WTC11 (cell line): Measurements from ENCODE around the gene ITPKB. TPM values are rescaled to one million over a fixed set of nuclear protein-coding genes. Genes with fewer than 3 reads are reported as not detected.

Source experiments
- ATAC-seq: fragments of 200-7000 bp; cut with Tn5 transposase; 2 replicates; pipeline ENCODE4 v1.10.0; 2021; ENCODE audit warnings: mild to moderate bottlenecking, moderate library complexity
- CTCF ChIA-PET: fragments of 300-600 bp; sonication (Branson Sonifier 250); formaldehyde crosslinking; loops from one replicate; lab custom pipeline; 2021; ENCODE audit warnings: antibody characterized with exemption; lab: Charles Lee
- POLR2A ChIA-PET: fragments of 350-600 bp; sonication (Branson Sonifier 250); formaldehyde crosslinking; loops from one replicate; lab custom pipeline; 2021; ENCODE audit warnings: antibody characterized with exemption; lab: Charles Lee
- DNase-seq: peaks from one replicate; pipeline ENCODE4 v3.0.0; 2021; ENCODE audit warnings: low spot score
- H3K27ac Mint-ChIP-seq: 2 replicates; pipeline ENCODE4 v1.8.0; 2021; ENCODE audit warnings: mixed read lengths
- H3K27me3 Mint-ChIP-seq: 2 replicates; pipeline ENCODE4 v1.8.0; 2021; ENCODE audit warnings: low read depth, mild to moderate bottlenecking, moderate library complexity, mixed read lengths
- H3K36me3 Mint-ChIP-seq: 2 replicates; pipeline ENCODE4 v1.8.0; 2021; ENCODE audit warnings: mixed read lengths
- H3K4me1 Mint-ChIP-seq: 2 replicates; pipeline ENCODE4 v1.8.0; 2022; ENCODE audit warnings: mixed read lengths
- H3K4me3 Mint-ChIP-seq: 2 replicates; pipeline ENCODE4 v1.8.0; 2021; ENCODE audit warnings: mild to moderate bottlenecking, moderate library complexity, mixed read lengths
- H3K9me3 Mint-ChIP-seq: 2 replicates; pipeline ENCODE4 v1.8.0; 2021; ENCODE audit warnings: mixed read lengths
- EMX1 ChIP-seq: fragments of 250-450 bp; sonication (Bioruptor Pico); IDR thresholded peaks from 2 replicates; pipeline ENCODE4 v1.8.0; 2021; ENCODE audit warnings: mild to moderate bottlenecking
- IRF2 ChIP-seq: sonication (generic); formaldehyde crosslinking; IDR thresholded peaks from 2 replicates; pipeline ENCODE4 v1.8.0; 2022; ENCODE audit warnings: low read depth, missing genetic modification reagents, borderline replicate concordance
- MXD4 ChIP-seq: fragments of 250-450 bp; sonication (Bioruptor Pico); IDR thresholded peaks from 2 replicates; pipeline ENCODE4 v1.8.0; 2021; ENCODE audit warnings: mild to moderate bottlenecking, moderate library complexity, borderline replicate concordance
- ZNF121 ChIP-seq: sonication (generic); formaldehyde crosslinking; IDR thresholded peaks from 2 replicates; pipeline ENCODE4 v1.8.0; 2023; ENCODE audit warnings: missing genetic modification reagents
- ZNF219 ChIP-seq: sonication (generic); formaldehyde crosslinking; IDR thresholded peaks from 2 replicates; pipeline ENCODE4 v1.8.0; 2023; ENCODE audit warnings: missing genetic modification reagents, mild to moderate bottlenecking, borderline replicate concordance
- ZNF232 ChIP-seq: sonication (generic); formaldehyde crosslinking; IDR thresholded peaks from 2 replicates; pipeline ENCODE4 v1.8.0; 2022; ENCODE audit warnings: mild to moderate bottlenecking, missing genetic modification reagents
- ZNF423 ChIP-seq: fragments of 250-450 bp; sonication (Bioruptor Pico); IDR thresholded peaks from 2 replicates; pipeline ENCODE4 v2.1.2; 2022; ENCODE audit warnings: mild to moderate bottlenecking, moderate library complexity
- total RNA-seq: library from RNA; stranded (reverse); gene quantifications from 3 replicates; pipeline ENCODE4 v1.2.3, GENCODE V29; 2021
- TF ChIP-seq, protein P1 (sequence below): fragments of 250-450 bp; sonication (Bioruptor Pico); IDR thresholded peaks from 2 replicates; pipeline ENCODE4 v1.9.0; 2021; ENCODE audit warnings: mild to moderate bottlenecking, borderline replicate concordance
- TF ChIP-seq, protein P2 (sequence below): sonication (generic); formaldehyde crosslinking; IDR thresholded peaks from 2 replicates; pipeline ENCODE4 v1.8.1; 2022; ENCODE audit warnings: low read depth, mild to moderate bottlenecking, moderate library complexity, missing genetic modification reagents, borderline replicate concordance
- TF ChIP-seq, protein P3 (sequence below): sonication (generic); formaldehyde crosslinking; IDR thresholded peaks from 2 replicates; pipeline ENCODE4 v1.8.0; 2022; ENCODE audit warnings: mild to moderate bottlenecking, missing genetic modification reagents
- TF ChIP-seq, protein P4 (sequence below): sonication (generic); formaldehyde crosslinking; IDR thresholded peaks from 2 replicates; pipeline ENCODE4 v1.8.0; 2023; ENCODE audit warnings: mild to moderate bottlenecking, missing genetic modification reagents

ITPKB gene
- total RNA-seq, 1 experiment from 2014 or later: 15.6 TPM

DNA sequence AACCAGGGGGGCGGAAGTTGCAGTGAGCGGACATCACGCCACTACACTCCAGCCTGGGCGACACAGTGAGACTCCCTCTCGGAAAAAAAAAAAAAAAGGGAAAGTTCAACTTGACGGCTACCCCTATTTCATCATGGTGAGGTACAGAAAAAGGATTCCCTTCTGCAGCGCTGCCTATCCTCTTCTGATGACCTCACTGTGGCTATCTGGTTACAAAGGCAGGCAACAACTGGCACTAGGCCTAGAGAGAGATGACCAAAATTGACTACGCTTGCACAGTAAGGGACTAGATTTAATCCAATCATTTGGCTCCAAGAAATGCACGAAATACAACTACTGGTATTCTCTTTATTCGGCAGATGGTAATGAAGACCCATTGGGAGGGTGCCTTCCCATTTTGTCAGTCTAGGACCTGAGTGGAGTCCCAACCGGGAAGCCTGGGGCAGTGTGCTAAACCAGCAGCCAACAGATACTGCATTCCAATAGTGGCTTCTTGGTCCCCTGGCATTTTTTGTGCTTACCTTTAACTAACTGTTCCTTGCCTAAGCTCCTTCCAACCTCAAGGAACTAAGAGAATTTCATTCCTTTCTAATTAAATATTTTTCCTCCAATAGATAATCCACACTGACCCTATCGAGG is 36.6 kb downstream of the ITPKB start:
- H3K4me3 Mint-ChIP-seq: peak overlapping the region; percentile 62
- H3K27ac Mint-ChIP-seq: peak overlapping the region; percentile 97
- no peak for ATAC-seq
- ChIA-PET CTCF (interaction anchor here (0.6 to 1.6 kb wide), 5 partner anchors 15 to 126 kb away, joined by 3 to 4 read pairs (median 3); no protein-coding TSS in a partner anchor), POLR2A (interaction anchor here (0.6 to 1.0 kb wide), 3 partner anchors 22 to 124 kb away, joined by 3 to 4 read pairs (median 3); no protein-coding TSS in a partner anchor)
- 0 out of 2 replicates have a peak, but pooled peaks cover 3% of the 10 kb centered on the region for H3K9me3 Mint-ChIP-seq
- DNase-seq: no peak
- no peaks in the 10 kb centered on the region; the same call in 1 of the 2 replicates for H3K36me3 Mint-ChIP-seq
- H3K27me3 Mint-ChIP-seq: no peaks in the 10 kb centered on the region
- peaks cover 28% of the 10 kb centered on the region for H3K4me1 Mint-ChIP-seq
- TF ChIP-seq, protein P1, sequence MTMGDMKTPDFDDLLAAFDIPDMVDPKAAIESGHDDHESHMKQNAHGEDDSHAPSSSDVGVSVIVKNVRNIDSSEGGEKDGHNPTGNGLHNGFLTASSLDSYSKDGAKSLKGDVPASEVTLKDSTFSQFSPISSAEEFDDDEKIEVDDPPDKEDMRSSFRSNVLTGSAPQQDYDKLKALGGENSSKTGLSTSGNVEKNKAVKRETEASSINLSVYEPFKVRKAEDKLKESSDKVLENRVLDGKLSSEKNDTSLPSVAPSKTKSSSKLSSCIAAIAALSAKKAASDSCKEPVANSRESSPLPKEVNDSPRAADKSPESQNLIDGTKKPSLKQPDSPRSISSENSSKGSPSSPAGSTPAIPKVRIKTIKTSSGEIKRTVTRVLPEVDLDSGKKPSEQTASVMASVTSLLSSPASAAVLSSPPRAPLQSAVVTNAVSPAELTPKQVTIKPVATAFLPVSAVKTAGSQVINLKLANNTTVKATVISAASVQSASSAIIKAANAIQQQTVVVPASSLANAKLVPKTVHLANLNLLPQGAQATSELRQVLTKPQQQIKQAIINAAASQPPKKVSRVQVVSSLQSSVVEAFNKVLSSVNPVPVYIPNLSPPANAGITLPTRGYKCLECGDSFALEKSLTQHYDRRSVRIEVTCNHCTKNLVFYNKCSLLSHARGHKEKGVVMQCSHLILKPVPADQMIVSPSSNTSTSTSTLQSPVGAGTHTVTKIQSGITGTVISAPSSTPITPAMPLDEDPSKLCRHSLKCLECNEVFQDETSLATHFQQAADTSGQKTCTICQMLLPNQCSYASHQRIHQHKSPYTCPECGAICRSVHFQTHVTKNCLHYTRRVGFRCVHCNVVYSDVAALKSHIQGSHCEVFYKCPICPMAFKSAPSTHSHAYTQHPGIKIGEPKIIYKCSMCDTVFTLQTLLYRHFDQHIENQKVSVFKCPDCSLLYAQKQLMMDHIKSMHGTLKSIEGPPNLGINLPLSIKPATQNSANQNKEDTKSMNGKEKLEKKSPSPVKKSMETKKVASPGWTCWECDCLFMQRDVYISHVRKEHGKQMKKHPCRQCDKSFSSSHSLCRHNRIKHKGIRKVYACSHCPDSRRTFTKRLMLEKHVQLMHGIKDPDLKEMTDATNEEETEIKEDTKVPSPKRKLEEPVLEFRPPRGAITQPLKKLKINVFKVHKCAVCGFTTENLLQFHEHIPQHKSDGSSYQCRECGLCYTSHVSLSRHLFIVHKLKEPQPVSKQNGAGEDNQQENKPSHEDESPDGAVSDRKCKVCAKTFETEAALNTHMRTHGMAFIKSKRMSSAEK: no peak
- TF ChIP-seq ZNF423 (CRISPR knock-in tag): no peak
- no peak for TF ChIP-seq ZNF219 (CRISPR knock-in tag)
- TF ChIP-seq ZNF121 (CRISPR knock-in tag): no peak; the same call in 1 of the 2 replicates
- TF ChIP-seq, protein P2, sequence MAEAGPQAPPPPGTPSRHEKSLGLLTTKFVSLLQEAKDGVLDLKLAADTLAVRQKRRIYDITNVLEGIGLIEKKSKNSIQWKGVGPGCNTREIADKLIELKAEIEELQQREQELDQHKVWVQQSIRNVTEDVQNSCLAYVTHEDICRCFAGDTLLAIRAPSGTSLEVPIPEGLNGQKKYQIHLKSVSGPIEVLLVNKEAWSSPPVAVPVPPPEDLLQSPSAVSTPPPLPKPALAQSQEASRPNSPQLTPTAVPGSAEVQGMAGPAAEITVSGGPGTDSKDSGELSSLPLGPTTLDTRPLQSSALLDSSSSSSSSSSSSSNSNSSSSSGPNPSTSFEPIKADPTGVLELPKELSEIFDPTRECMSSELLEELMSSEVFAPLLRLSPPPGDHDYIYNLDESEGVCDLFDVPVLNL (CRISPR knock-in tag): no peak
- TF ChIP-seq, protein P3, sequence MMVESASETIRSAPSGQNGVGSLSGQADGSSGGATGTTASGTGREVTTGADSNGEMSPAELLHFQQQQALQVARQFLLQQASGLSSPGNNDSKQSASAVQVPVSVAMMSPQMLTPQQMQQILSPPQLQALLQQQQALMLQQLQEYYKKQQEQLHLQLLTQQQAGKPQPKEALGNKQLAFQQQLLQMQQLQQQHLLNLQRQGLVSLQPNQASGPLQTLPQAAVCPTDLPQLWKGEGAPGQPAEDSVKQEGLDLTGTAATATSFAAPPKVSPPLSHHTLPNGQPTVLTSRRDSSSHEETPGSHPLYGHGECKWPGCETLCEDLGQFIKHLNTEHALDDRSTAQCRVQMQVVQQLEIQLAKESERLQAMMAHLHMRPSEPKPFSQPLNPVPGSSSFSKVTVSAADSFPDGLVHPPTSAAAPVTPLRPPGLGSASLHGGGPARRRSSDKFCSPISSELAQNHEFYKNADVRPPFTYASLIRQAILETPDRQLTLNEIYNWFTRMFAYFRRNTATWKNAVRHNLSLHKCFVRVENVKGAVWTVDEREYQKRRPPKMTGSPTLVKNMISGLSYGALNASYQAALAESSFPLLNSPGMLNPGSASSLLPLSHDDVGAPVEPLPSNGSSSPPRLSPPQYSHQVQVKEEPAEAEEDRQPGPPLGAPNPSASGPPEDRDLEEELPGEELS (CRISPR knock-in tag): no peak
- TF ChIP-seq MXD4: no peak
- TF ChIP-seq EMX1 (CRISPR knock-in tag): no peak
- TF ChIP-seq IRF2 (CRISPR knock-in tag): no peak

DNA sequence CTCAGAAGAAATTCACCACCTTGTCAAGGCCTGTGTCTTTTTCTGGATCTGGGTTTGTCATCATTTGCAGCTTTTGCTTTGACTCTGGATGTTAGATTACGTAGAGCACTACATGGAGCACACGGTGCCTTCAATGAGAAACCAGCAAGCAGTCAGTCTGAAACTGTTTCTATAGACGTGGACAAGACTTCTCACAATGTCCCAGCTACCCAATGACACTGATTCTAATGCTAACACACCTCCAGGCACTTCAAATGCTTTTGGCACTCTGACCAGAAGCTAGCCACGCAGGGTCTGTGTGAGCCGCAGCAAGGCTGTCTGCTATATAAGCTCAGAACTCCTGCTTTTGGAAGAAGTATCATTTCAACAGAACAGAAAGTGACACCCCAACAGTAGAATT is 38.2 kb downstream of the ITPKB start:
- TF ChIP-seq ZNF232 (CRISPR knock-in tag): no peak
- TF ChIP-seq, protein P4, sequence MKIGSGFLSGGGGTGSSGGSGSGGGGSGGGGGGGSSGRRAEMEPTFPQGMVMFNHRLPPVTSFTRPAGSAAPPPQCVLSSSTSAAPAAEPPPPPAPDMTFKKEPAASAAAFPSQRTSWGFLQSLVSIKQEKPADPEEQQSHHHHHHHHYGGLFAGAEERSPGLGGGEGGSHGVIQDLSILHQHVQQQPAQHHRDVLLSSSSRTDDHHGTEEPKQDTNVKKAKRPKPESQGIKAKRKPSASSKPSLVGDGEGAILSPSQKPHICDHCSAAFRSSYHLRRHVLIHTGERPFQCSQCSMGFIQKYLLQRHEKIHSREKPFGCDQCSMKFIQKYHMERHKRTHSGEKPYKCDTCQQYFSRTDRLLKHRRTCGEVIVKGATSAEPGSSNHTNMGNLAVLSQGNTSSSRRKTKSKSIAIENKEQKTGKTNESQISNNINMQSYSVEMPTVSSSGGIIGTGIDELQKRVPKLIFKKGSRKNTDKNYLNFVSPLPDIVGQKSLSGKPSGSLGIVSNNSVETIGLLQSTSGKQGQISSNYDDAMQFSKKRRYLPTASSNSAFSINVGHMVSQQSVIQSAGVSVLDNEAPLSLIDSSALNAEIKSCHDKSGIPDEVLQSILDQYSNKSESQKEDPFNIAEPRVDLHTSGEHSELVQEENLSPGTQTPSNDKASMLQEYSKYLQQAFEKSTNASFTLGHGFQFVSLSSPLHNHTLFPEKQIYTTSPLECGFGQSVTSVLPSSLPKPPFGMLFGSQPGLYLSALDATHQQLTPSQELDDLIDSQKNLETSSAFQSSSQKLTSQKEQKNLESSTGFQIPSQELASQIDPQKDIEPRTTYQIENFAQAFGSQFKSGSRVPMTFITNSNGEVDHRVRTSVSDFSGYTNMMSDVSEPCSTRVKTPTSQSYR (CRISPR knock-in tag): no peak
- TF ChIP-seq, all 79 proteins: peak for 0
- no peak for DNase-seq
- no peak overlapping the region for H3K4me3 Mint-ChIP-seq
- no peak overlapping the region for H3K27ac Mint-ChIP-seq
- no peaks in the 10 kb centered on the region; the same call in 1 of the 2 replicates for H3K36me3 Mint-ChIP-seq
- ATAC-seq: no peak
- ChIA-PET POLR2A (no interaction called here), CTCF (interaction anchor here (0.7 kb wide), 1 partner anchor 65 kb away, joined by 3 read pairs; no protein-coding TSS in a partner anchor)
- 0 out of 2 replicates have a peak, but pooled peaks cover 3% of the 10 kb centered on the region for H3K9me3 Mint-ChIP-seq
- no peaks in the 10 kb centered on the region for H3K27me3 Mint-ChIP-seq
- H3K4me1 Mint-ChIP-seq: peaks cover 28% of the 10 kb centered on the region
